ENCODE results near the gene MAT2B.

The MAT2B gene

DNA sequence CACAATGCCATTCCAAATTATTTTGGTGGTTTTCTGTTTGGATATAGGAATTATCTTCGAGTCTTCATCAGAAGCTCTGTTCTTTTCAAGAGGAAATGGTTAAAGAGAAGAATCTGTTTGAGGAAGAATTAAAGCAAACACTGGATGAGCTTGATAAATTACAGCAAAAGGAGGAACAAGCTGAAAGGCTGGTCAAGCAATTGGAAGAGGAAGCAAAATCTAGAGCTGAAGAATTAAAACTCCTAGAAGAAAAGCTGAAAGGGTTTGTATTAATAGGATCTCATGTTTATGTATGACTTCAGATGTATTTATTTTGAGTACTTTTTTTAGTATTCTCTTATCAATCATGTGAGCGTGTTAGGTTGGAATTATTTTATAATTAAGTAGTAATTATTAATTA lies 30.0 kb upstream of the MAT2B start:
- Histone ChIP-seq H3K4me1 (ENCODE audit: insufficient read depth, low read length) (no peaks in the 10 kb centered on the region), H3K36me3 (ENCODE audit: insufficient read depth, low read length) (peaks cover 100% of the 10 kb centered on the region), H3K27ac (ENCODE audit: low read depth, low read length) (no peak overlapping the region), H3K9ac (ENCODE audit: low read depth, low read length) (no peak overlapping the region), H3K4me3 (ENCODE audit: low read length) (no peak overlapping the region), H3K9me3 (ENCODE audit: insufficient read depth, low read depth, low read length) (no peaks in the 10 kb centered on the region), H3K27me3 (ENCODE audit: insufficient read depth, low read length) (no peaks in the 10 kb centered on the region)
- 92% methylated on average over 1 of the region's 2 CpGs for WGBS

DNA sequence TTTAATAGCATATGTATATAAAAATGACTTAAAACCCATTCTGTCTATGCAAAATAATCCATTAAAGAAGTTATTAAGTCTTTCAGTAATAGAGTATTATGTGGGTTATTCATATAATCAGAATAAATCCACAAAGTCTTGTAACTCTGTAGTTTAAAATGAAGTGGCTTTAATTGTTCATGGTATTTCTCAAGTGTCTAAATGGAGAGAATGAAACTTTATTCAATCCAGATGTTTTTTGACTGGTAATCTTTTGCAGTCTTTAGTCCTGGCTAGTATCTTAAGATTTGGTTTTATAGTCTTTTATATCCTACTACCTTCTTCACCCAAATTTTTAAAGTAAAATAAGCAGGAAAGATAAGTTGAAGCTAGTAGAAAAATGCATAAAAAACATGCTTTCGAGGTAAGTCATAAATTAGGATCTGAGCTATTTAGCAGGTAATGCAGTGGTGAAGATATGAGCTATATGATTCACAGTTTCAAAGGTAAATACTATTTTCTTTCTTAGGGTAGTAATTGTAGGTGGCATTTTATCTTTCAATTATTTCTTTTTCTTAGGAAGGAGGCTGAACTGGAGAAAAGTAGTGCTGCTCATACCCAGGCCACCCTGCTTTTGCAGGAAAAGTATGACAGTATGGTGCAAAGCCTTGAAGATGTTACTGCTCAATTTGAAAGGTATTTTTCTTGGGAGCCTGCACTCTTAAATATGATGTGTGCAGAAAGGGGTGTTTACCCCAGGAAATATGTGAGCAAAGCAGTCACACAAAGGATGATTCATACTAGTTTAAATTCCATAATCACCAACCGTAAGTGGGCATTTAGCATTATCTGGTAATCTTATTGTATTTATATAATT lies 27.1 kb upstream of the MAT2B start:
- 94% methylated on average over 1 of the region's 2 CpGs for WGBS
- Histone ChIP-seq H3K27ac (ENCODE audit: low read depth, low read length) (no peak overlapping the region), H3K36me3 (ENCODE audit: insufficient read depth, low read length) (peaks cover 96% of the 10 kb centered on the region), H3K27me3 (ENCODE audit: insufficient read depth, low read length) (no peaks in the 10 kb centered on the region), H3K4me3 (ENCODE audit: low read length) (no peak overlapping the region), H3K4me1 (ENCODE audit: insufficient read depth, low read length) (no peaks in the 10 kb centered on the region), H3K9ac (ENCODE audit: low read depth, low read length) (no peak overlapping the region), H3K9me3 (ENCODE audit: insufficient read depth, low read depth, low read length) (no peaks in the 10 kb centered on the region)

DNA sequence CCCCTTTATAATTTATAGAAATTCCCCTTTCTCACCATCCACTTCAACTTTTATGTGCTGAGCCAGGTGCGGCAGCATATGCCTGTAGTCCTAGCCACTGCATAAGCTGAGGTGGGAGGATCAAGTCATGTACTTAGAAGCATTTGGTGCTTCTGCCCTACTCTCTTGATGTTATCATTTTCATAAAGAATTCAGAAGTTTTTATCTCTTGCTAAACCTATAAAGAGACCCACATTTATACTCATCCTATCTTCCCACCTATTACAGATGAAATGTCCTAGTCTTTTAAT lies 26.5 kb upstream of the MAT2B start:
- H3K36me3 ChIP-seq (ENCODE audit: insufficient read depth, low read length): peaks cover 96% of the 10 kb centered on the region

DNA sequence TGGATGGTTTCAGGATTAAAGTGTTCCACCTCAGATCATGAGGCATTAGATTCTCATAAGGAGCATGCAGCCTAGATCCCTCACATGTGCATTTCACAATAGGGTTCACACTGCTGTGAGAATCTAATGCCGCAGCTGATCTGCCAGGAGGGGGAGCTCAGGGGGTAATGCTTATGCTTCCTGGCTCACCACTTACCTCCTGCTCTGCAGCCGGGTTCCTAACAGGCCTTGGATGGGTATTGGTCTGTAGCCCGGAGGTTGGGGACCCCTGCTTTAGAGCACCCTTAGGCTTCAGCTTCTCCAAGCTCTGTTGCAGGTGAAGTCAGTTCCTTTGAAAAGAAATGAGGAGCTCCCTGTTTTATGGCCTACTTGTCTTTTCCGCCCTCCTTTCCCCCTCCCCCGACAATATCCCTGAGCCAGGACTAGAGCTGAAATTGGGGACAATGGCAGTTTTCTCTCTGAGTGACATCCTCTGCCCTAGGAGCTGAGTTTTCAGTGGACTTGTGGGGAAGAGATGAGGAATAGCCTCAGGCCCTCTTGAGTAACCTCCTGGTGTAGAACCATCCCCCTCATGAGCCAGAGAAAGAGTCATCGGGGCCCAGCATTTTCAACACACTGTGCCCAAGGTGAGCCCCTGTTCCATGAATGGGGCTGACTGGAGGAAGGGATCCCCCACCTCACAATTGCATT lies 16.2 kb upstream of the MAT2B start:
- no peak overlapping the region for H3K4me3 ChIP-seq (ENCODE audit: low read length)
- no peak overlapping the region for H3K27ac ChIP-seq (ENCODE audit: low read depth, low read length)
- no peaks in the 10 kb centered on the region for H3K27me3 ChIP-seq (ENCODE audit: insufficient read depth, low read length)
- WGBS: 85% methylated on average over 6 of the region's 6 CpGs
- peaks cover 5% of the 10 kb centered on the region; the same call in 1 of the 2 replicates for H3K9me3 ChIP-seq (ENCODE audit: insufficient read depth, low read depth, low read length)
- peaks cover 78% of the 10 kb centered on the region for H3K36me3 ChIP-seq (ENCODE audit: insufficient read depth, low read length)
- H3K9ac ChIP-seq (ENCODE audit: low read depth, low read length): no peak overlapping the region
- H3K4me1 ChIP-seq (ENCODE audit: insufficient read depth, low read length): peaks cover 3% of the 10 kb centered on the region; the same call in 1 of the 2 replicates

More for the DNA sequence above, 26.5 kb upstream of the MAT2B start:
- H3K9ac ChIP-seq (ENCODE audit: low read depth, low read length): no peak overlapping the region
- no peaks in the 10 kb centered on the region for H3K27me3 ChIP-seq (ENCODE audit: insufficient read depth, low read length)
- H3K4me3 ChIP-seq (ENCODE audit: low read length): no peak overlapping the region
- no peak overlapping the region for H3K27ac ChIP-seq (ENCODE audit: low read depth, low read length)
- WGBS: 100% methylated on average over 1 of the region's 1 CpG
- no peaks in the 10 kb centered on the region for H3K9me3 ChIP-seq (ENCODE audit: insufficient read depth, low read depth, low read length)
- no peaks in the 10 kb centered on the region for H3K4me1 ChIP-seq (ENCODE audit: insufficient read depth, low read length)

DNA sequence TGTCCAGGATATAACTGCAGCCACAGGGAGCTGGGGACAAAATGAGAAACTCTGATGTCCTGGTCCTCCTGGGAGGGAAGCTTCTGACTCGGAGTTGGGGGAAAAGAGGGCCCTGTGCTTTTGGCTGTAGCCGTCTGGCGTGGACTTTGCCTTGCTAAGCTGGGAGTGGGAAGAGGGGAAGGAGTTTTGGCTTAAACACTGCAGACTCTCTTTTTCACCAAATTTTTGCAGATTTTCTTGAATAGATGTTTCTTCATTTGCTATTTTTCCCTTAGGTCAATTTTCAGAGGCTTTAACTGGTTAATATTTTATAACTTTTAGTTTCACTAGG lies 15.7 kb upstream of the MAT2B start:
- 89% methylated on average over 3 of the region's 3 CpGs for WGBS
- Histone ChIP-seq H3K4me3 (ENCODE audit: low read length) (no peak overlapping the region), H3K36me3 (ENCODE audit: insufficient read depth, low read length) (peaks cover 73% of the 10 kb centered on the region)

DNA sequence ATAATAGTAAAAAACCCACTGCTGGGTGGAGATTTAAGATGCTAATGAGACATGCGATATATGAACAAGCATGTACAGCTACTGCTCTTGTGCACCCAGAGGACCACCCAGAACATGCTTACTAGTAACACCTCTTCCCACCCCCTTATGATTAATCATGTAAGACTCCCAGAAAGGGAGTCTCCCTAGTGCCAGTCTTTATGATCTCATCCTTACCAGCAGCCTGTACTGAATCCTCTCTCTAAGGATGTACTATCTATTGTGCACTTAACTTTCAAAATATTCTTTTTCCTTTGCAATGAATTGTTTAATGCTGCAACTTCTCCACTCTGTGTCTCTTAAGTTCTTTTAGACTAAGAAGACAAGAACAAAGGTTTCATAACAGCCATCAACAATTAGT lies 9.1 kb upstream of the MAT2B start:
- WGBS: 94% methylated on average over 1 of the region's 1 CpG
- H3K4me1 ChIP-seq (ENCODE audit: insufficient read depth, low read length): no peaks in the 10 kb centered on the region
- no peaks in the 10 kb centered on the region for H3K9me3 ChIP-seq (ENCODE audit: insufficient read depth, low read depth, low read length)
- H3K27me3 ChIP-seq (ENCODE audit: insufficient read depth, low read length): no peaks in the 10 kb centered on the region
- peaks cover 16% of the 10 kb centered on the region for H3K36me3 ChIP-seq (ENCODE audit: insufficient read depth, low read length)
- H3K4me3 ChIP-seq (ENCODE audit: low read length): no peak overlapping the region
- no peak overlapping the region for H3K9ac ChIP-seq (ENCODE audit: low read depth, low read length)
- no peak overlapping the region for H3K27ac ChIP-seq (ENCODE audit: low read depth, low read length)

More for the DNA sequence above, 15.7 kb upstream of the MAT2B start:
- no peaks in the 10 kb centered on the region for H3K27me3 ChIP-seq (ENCODE audit: insufficient read depth, low read length)
- no peak overlapping the region for H3K27ac ChIP-seq (ENCODE audit: low read depth, low read length)
- H3K4me1 ChIP-seq (ENCODE audit: insufficient read depth, low read length): peaks cover 3% of the 10 kb centered on the region; the same call in 1 of the 2 replicates
- no peak overlapping the region for H3K9ac ChIP-seq (ENCODE audit: low read depth, low read length)
- H3K9me3 ChIP-seq (ENCODE audit: insufficient read depth, low read depth, low read length): peaks cover 5% of the 10 kb centered on the region; the same call in 1 of the 2 replicates

DNA sequence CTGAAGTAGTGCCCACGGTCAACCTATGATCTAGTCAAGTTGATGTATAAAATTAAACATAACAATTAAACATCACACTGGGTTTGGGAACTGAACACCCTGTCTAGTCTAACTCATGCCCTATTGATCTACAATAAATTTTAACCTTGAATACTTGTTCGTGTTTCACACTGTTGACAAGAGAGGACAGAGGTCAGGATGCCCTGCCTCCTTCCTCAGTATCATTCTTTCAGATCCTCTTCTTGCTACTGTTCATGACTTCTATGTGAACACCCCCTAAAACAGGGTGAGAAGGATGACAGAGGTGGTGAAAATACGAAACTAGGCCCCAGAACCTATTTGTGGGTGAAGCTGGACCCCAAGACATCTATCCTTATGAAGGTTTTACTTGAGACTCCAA lies 8.1 kb upstream of the MAT2B start:
- H3K27me3 ChIP-seq (ENCODE audit: insufficient read depth, low read length): no peaks in the 10 kb centered on the region
- H3K36me3 ChIP-seq (ENCODE audit: insufficient read depth, low read length): peaks cover 6% of the 10 kb centered on the region; the same call in 1 of the 2 replicates
- peaks cover 4% of the 10 kb centered on the region for H3K4me1 ChIP-seq (ENCODE audit: insufficient read depth, low read length)
- H3K9ac ChIP-seq (ENCODE audit: low read depth, low read length): no peak overlapping the region
- no peaks in the 10 kb centered on the region for H3K9me3 ChIP-seq (ENCODE audit: insufficient read depth, low read depth, low read length)
- H3K27ac ChIP-seq (ENCODE audit: low read depth, low read length): no peak overlapping the region
- WGBS: 94% methylated on average over 3 of the region's 3 CpGs
- H3K4me3 ChIP-seq (ENCODE audit: low read length): no peak overlapping the region

DNA sequence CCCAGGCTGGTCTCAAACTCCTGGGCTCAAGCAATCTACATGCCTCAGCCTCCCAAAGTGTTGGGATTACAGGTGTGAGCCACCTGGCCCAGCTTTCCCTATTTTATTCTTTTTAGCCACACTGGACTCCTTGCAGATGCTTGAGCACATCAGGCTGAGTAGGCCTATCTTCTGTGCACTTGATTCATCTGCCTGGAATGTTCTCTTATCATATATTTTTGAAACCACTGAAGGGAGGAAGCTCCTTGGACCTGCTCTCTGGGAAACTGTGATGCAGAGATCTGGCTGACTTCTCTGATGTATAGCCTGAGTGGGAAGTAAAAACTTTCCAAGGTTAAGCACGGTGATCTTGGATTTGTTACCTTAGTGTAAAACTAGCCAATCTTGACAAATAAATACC lies 6.5 kb upstream of the MAT2B start:
- Histone ChIP-seq H3K9ac (ENCODE audit: low read depth, low read length) (no peak overlapping the region), H3K27me3 (ENCODE audit: insufficient read depth, low read length) (no peaks in the 10 kb centered on the region), H3K9me3 (ENCODE audit: insufficient read depth, low read depth, low read length) (no peaks in the 10 kb centered on the region), H3K27ac (ENCODE audit: low read depth, low read length) (no peak overlapping the region), H3K4me3 (ENCODE audit: low read length) (no peak overlapping the region), H3K36me3 (ENCODE audit: insufficient read depth, low read length) (no peaks in the 10 kb centered on the region), H3K4me1 (ENCODE audit: insufficient read depth, low read length) (peaks cover 10% of the 10 kb centered on the region)
- no CpG with 5 or more reads among the region's 1 CpG for WGBS

DNA sequence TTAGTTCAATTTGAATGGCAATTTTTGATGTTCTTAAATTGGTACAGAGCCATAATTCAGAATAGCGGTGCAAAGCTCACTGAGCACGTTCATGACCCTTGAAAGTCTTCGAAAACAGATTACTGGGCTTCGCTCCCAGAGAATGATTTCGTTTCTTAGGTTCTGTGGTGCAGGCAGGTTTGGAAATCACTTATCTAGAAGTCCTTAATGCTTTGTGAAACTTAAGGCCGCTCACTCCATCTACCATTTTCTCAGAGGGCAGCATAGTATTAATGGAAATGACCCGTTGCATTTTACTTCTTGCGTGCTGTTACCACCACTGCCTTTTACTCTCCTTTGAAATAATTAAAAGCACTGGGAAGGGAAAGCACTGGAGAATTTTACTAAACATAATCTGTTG lies 2.9 kb upstream of the MAT2B start:
- Histone ChIP-seq H3K9me3 (ENCODE audit: insufficient read depth, low read depth, low read length) (no peaks in the 10 kb centered on the region), H3K36me3 (ENCODE audit: insufficient read depth, low read length) (no peaks in the 10 kb centered on the region), H3K27ac (ENCODE audit: low read depth, low read length) (peak overlapping the region; percentile 93), H3K9ac (ENCODE audit: low read depth, low read length) (peak overlapping the region; percentile 94), H3K4me1 (ENCODE audit: insufficient read depth, low read length) (peaks cover 21% of the 10 kb centered on the region), H3K4me3 (ENCODE audit: low read length) (peak overlapping the region; percentile 88), H3K27me3 (ENCODE audit: insufficient read depth, low read length) (no peaks in the 10 kb centered on the region)
- WGBS: 93% methylated on average over 6 of the region's 8 CpGs

DNA sequence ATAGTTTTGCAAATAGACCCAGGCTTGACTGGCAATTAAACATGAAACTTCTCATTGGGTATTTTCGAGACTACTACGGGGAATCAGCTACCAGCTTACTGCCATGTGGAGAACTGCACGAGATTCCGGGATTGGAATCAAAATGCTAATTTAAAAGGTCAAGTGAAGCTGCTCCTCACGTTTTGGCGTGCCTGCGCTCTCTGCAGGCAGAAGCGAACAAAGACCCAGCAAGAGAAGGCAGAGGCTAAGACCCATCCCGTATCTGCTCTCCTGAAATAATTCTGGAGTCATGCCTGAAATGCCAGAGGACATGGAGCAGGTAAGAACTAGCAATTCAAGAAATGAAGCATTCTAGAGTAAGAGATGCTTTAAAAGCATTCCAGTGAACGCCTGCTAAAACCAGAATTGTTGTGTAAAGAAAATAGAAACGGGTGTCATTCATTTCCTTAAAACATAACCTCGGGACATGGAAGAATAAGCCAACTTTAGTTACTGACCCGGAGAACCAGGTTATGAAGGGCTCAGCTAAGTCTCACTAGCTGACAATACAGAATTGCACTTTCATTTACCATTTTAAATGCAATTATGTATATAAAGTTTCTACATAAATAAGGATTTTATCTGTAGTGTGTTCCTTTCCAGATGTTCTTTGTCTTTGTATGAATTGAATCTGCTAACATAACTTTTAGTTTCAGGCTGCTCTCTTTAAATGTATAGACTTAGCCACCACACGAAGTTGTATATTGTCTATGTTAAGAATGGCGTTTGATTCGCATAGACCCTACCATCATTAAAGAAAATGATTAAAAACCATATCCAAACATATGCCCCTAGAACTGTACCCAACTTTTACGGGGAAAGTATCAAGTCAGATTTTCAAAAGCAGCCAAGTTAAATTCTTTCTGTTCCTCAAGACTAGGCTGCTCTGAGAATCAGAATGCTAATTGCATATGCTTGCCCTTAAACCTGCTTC lies 2.0 kb upstream of the MAT2B start:
- Histone ChIP-seq H3K9me3 (ENCODE audit: insufficient read depth, low read depth, low read length) (no peaks in the 10 kb centered on the region), H3K36me3 (ENCODE audit: insufficient read depth, low read length) (no peaks in the 10 kb centered on the region), H3K27me3 (ENCODE audit: insufficient read depth, low read length) (no peaks in the 10 kb centered on the region), H3K4me1 (ENCODE audit: insufficient read depth, low read length) (peaks cover 25% of the 10 kb centered on the region), H3K9ac (ENCODE audit: low read depth, low read length) (peak overlapping the region; percentile 94), H3K4me3 (ENCODE audit: low read length) (peak overlapping the region; percentile 88), H3K27ac (ENCODE audit: low read depth, low read length) (peak overlapping the region; percentile 93)
- WGBS: 2% methylated on average over 16 of the region's 17 CpGs

All from HUES64 (cell line).